ENCODE results near the gene KLHL18.
"Not testable (repeated sequence)": the region's sequence is repeated elsewhere in the genome, so short reads cannot be mapped to it uniquely, and the experiment has no call there.

Gene KLHL18

GRCh38 chr3:47296562-47297302 lies 14.0 kb downstream of the KLHL18 start:
- no peak for TF ChIP-seq CTCF (IDR thresholded peaks at IDR 0.05; ENCODE audit: low read length, missing control alignments)
- DNase-seq (ENCODE audit: low read depth): no peak
- H3K4me3 ChIP-seq (replicated peaks; ENCODE audit: low read depth, low read length): no peak overlapping the region

- TF ChIP-seq CTCF (IDR thresholded peaks at IDR 0.05; ENCODE audit: low read length, missing control alignments): no peak
- no peak for DNase-seq (ENCODE audit: low read depth)
- no peak overlapping the region for H3K4me3 ChIP-seq (replicated peaks; ENCODE audit: low read depth, low read length)
These were observed 15.7 kb downstream of the KLHL18 start for GRCh38 chr3:47298439-47298838.

GRCh38 chr3:47299381-47300318 lies 16.9 kb downstream of the KLHL18 start:
- no peak for DNase-seq (ENCODE audit: low read depth)
- TF ChIP-seq CTCF (IDR thresholded peaks at IDR 0.05; ENCODE audit: low read length, missing control alignments): no peak
- H3K4me3 ChIP-seq (replicated peaks; ENCODE audit: low read depth, low read length): no peak overlapping the region

- no peak for DNase-seq (ENCODE audit: low read depth)
These were observed 18.7 kb downstream of the KLHL18 start for GRCh38 chr3:47301456-47301855.

GRCh38 chr3:47306022-47306421 lies 23.3 kb downstream of the KLHL18 start:
- H3K4me3 ChIP-seq (replicated peaks; ENCODE audit: low read depth, low read length): no peak overlapping the region
- TF ChIP-seq CTCF (IDR thresholded peaks at IDR 0.05; ENCODE audit: low read length, missing control alignments): no peak
- DNase-seq (ENCODE audit: low read depth): no peak

More at GRCh38 chr3:47301456-47301855, 18.7 kb downstream of the KLHL18 start:
- no peak for TF ChIP-seq CTCF (IDR thresholded peaks at IDR 0.05; ENCODE audit: low read length, missing control alignments)
- H3K4me3 ChIP-seq (replicated peaks; ENCODE audit: low read depth, low read length): no peak overlapping the region

GRCh38 chr3:47309231-47309630 lies 26.5 kb downstream of the KLHL18 start:
- not testable (repeated sequence) for DNase-seq (ENCODE audit: low read depth); H3K4me3 ChIP-seq (replicated peaks; ENCODE audit: low read depth, low read length)

- TF ChIP-seq CTCF (IDR thresholded peaks at IDR 0.05; ENCODE audit: low read length, missing control alignments): no peak
- no peak for DNase-seq (ENCODE audit: low read depth)
- no peak overlapping the region for H3K4me3 ChIP-seq (replicated peaks; ENCODE audit: low read depth, low read length)
These were observed 27.6 kb downstream of the KLHL18 start for GRCh38 chr3:47310391-47310790.
